Vagina (tissue), 2 donors: Measurements from ENCODE around the gene PPT2. TPM values are rescaled to one million over a fixed set of nuclear protein-coding genes. Genes with fewer than 3 reads are reported as not detected.
A peak's percentile ranks its signal among the peaks of the same experiment; 100 is the strongest.

Experiments
- DNase-seq, 2 donors: peaks; one replicate each; pipeline ENCODE4 v3.0.0-alpha.2; 2017; ENCODE audit errors: extremely low spot score in 2 of 2
- H3K27ac ChIP-seq: fragments of 200-600 bp; sonication (generic); one replicate; pipeline ENCODE4 v1.5.1; 2019
- H3K27me3 ChIP-seq: fragments of 200-600 bp; sonication (generic); one replicate; pipeline ENCODE4 v1.5.1; 2019
- H3K36me3 ChIP-seq, 2 donors: fragments of 200-600 bp; sonication (generic); one replicate each; pipeline ENCODE4 v1.5.1; 2017 to 2019
- H3K4me1 ChIP-seq: fragments of 200-600 bp; sonication (generic); one replicate; pipeline ENCODE4 v1.5.1; 2019
- H3K4me3 ChIP-seq, 2 donors: fragments of 200-600 bp; sonication (generic); 1 replicate in 1 of 2; 2 replicates in 1 of 2; pipeline ENCODE4 v1.5.1; 2016 to 2019
- H3K9me3 ChIP-seq: fragments of 200-600 bp; sonication (generic); one replicate; pipeline ENCODE4 v1.5.1; 2019
- CTCF ChIP-seq, 3 experiments: fragments of 450-650 bp in 2 of 3; fragments of 200-600 bp in 1 of 3; sonication (generic) in 1 of 3; IDR thresholded peaks; one replicate each; pipeline ENCODE4 v1.5.1; 2017 to 2019; ENCODE audit warnings: antibody characterized with exemption in 3 of 3, mild to moderate bottlenecking in 2 of 3, moderate library complexity in 2 of 3
- POLR2A ChIP-seq, 2 donors: fragments of 450-650 bp; IDR thresholded peaks; one replicate each; pipeline ENCODE4 v1.6.1; 2017; ENCODE audit warnings: antibody characterized with exemption in 2 of 2, mild to moderate bottlenecking in 2 of 2, moderate library complexity in 2 of 2
- POLR2AphosphoS5 ChIP-seq, 2 donors: sonication (generic); formaldehyde crosslinking; IDR thresholded peaks; one replicate each; pipeline ENCODE4 v1.9.0; 2017; ENCODE audit warnings: antibody characterized with exemption in 2 of 2, mild to moderate bottlenecking in 2 of 2, low read depth in 1 of 2; ENCODE audit not compliant: insufficient read depth in 1 of 2
- intact Hi-C: fragments of 100-400 bp; cut with DNase I; formaldehyde crosslinking; loops from one replicate; pipeline ENCODE4 v1.15.1; 2023
- total RNA-seq: library from RNA; depleted of rRNA; stranded (reverse); fragments of >200 nt; gene quantifications from one replicate; pipeline ENCODE4 v1.2.3, GENCODE V29; 2016

The PPT2 gene
- total RNA-seq: 31.9 TPM

- DNase-seq: no peak
- Histone ChIP-seq H3K4me1 (peaks cover 49% of the 10 kb centered on the region), H3K9me3 (no peaks in the 10 kb centered on the region), H3K27ac (peak within 1 kb of the TSS; percentile 94), H3K27me3 (no peaks in the 10 kb centered on the region), H3K36me3 (peaks cover 0 to 36% of the 10 kb centered on the region in 2 donors), H3K4me3 (peak within 1 kb of the TSS; percentile 75 to 88)
- no peak for TF ChIP-seq CTCF (IDR thresholded peaks at IDR 0.05)
- TF ChIP-seq POLR2A (IDR thresholded peaks at IDR 0.05): peak in 1 of 2 donors; percentile 49
- TF ChIP-seq POLR2AphosphoS5 (IDR thresholded peaks at IDR 0.05; ENCODE audit: insufficient read depth in 1 of 2, low read depth in 1 of 2): peak; percentile 89
- intact Hi-C loops: loop anchor here (5.0 kb wide), 1 partner anchor 37 kb away; no protein-coding TSS in a partner anchor
Observed at GRCh38 chr6:32153564-32154513, at the start of gene PPT2. TSS of gene PPT2 (plus strand) at chr6:32154141. CDS start at chr6:32154595, 454 bp downstream.

- no peak overlapping the region for H3K4me3 ChIP-seq
- no peaks in the 10 kb centered on the region for H3K36me3 ChIP-seq
- no peaks in the 10 kb centered on the region for H3K9me3 ChIP-seq
- H3K27me3 ChIP-seq: no peaks in the 10 kb centered on the region
- peak overlapping the region; percentile 94 for H3K27ac ChIP-seq
- no peak for DNase-seq
- H3K4me1 ChIP-seq: peaks cover 58% of the 10 kb centered on the region
- no peak for TF ChIP-seq POLR2A (IDR thresholded peaks at IDR 0.05)
- no peak for TF ChIP-seq CTCF (IDR thresholded peaks at IDR 0.05)
- no peak for TF ChIP-seq POLR2AphosphoS5 (IDR thresholded peaks at IDR 0.05; ENCODE audit: insufficient read depth in 1 of 2, low read depth in 1 of 2)
- intact Hi-C loops: no loop called here
Observed at GRCh38 chr6:32105433-32105832, 48.5 kb upstream of the PPT2 start.

- no peaks in the 10 kb centered on the region for H3K27me3 ChIP-seq
- H3K9me3 ChIP-seq: no peaks in the 10 kb centered on the region
- DNase-seq: no peak
- TF ChIP-seq POLR2A (IDR thresholded peaks at IDR 0.05) (no peak), POLR2AphosphoS5 (IDR thresholded peaks at IDR 0.05; ENCODE audit: insufficient read depth in 1 of 2, low read depth in 1 of 2) (no peak), CTCF (IDR thresholded peaks at IDR 0.05) (no peak)
- H3K27ac ChIP-seq: peak overlapping the region; percentile 94
- H3K36me3 ChIP-seq: no peaks in the 10 kb centered on the region
- intact Hi-C loops: no loop called here
- peak overlapping the region; percentile 21 to 60 for H3K4me3 ChIP-seq
- peaks cover 77% of the 10 kb centered on the region for H3K4me1 ChIP-seq
Observed at GRCh38 chr6:32107406-32107805, 46.5 kb upstream of the PPT2 start.

GRCh38 chr6:32108094-32108627 lies 45.8 kb upstream of the PPT2 start:
- Histone ChIP-seq H3K9me3 (no peaks in the 10 kb centered on the region), H3K4me1 (peaks cover 85% of the 10 kb centered on the region), H3K4me3 (peak overlapping the region; percentile 58 to 60), H3K27ac (peak overlapping the region; percentile 94), H3K36me3 (no peaks in the 10 kb centered on the region), H3K27me3 (no peaks in the 10 kb centered on the region)
- no peak for TF ChIP-seq CTCF (IDR thresholded peaks at IDR 0.05)
- no peak for TF ChIP-seq POLR2A (IDR thresholded peaks at IDR 0.05)
- peak; percentile 83 to 88 for TF ChIP-seq POLR2AphosphoS5 (IDR thresholded peaks at IDR 0.05; ENCODE audit: insufficient read depth in 1 of 2, low read depth in 1 of 2)
- intact Hi-C loops: loop anchor here (2.0 kb wide), 1 partner anchor 61 kb away; no protein-coding TSS in a partner anchor
- no peak for DNase-seq
